ENCODE results near the gene FBXW7. TPM values are rescaled to one million over a fixed set of nuclear protein-coding genes. Genes with fewer than 3 reads are reported as not detected.

Gene FBXW7
- total RNA-seq, 1 experiment from 2014 or later = 30.9 TPM

Small RNA genes lying within 50 kb of the gene (small RNA-seq; reads per million reads assigned to genes)
- not detected for gene MIR3140

Other genes starting within 250 kb of the FBXW7 start
- gene TMEM154, start 143.9 kb upstream of the FBXW7 start, total RNA-seq (2014; rRNA removed; shearing (Covaris generic); ENCODE audit: low replicate concordance) = 0.14 and 0.22 TPM in 2 replicates
- gene TIGD4, start 243.6 kb upstream of the FBXW7 start, total RNA-seq (2014; rRNA removed; shearing (Covaris generic); ENCODE audit: low replicate concordance) = 3.1 TPM in 1 of 2 replicates, not detected in the other
- gene ARFIP1, start 243.9 kb upstream of the FBXW7 start, total RNA-seq (2014; rRNA removed; shearing (Covaris generic); ENCODE audit: low replicate concordance) = 81.7 and 90.2 TPM in 2 replicates

Measured in Karpas-422 (cell line).